Astrocyte (in vitro differentiated cells and primary cell): ENCODE measurements around the gene ERCC6.

Experiments
- CTCF ChIP-seq: IDR thresholded peaks from 2 replicates; pipeline ENCODE4 v1.5.1; 2011; ENCODE audit warnings: low read depth, mild to moderate bottlenecking, inconsistent platforms, low read length, moderate library complexity; ENCODE audit not compliant: insufficient read depth
- EZH2 ChIP-seq: IDR thresholded peaks from 2 replicates; pipeline ENCODE4 v1.6.1; 2012; ENCODE audit warnings: mild to moderate bottlenecking, low read length, inconsistent platforms; ENCODE audit not compliant: insufficient read depth

GRCh38 chr10:49567810-49568209 is 28.9 kb upstream of the ERCC6 start:
- TF ChIP-seq EZH2 (no peak), CTCF (no peak)
